ENCODE data around the gene NOVA1.

The NOVA1 gene

GRCh38 chr14:26443654-26444053 is 154.2 kb downstream of the NOVA1 start:
- no peak for DNase-seq

- DNase-seq = no peak
Measured at GRCh38 chr14:26429205-26429604, 168.6 kb downstream of the NOVA1 start.

DNA sequence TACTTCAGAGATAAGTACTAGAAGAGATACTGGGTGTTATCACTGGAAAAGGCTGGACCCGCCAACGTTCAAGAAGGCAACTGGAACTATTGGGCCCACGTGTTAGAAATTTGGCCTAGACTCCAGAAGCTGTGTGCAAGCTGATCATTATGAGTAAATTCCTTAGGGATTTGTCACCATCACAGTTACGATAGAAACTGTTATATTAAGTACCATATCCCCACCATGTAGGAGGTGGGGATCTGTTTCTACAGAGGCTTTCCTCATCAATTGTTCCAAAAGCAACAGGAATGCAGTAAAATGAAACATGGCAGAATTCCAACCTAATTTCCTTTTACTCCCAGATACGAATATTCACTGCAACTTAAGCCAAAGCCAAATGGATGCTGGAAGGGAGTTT is 170.7 kb downstream of the NOVA1 start:
- no peak for DNase-seq

GRCh38 chr14:26424537-26424936 is 173.3 kb downstream of the NOVA1 start:
- no peak for DNase-seq

- no peak for DNase-seq
Measured at GRCh38 chr14:26415618-26416123, 182.2 kb downstream of the NOVA1 start.

DNA sequence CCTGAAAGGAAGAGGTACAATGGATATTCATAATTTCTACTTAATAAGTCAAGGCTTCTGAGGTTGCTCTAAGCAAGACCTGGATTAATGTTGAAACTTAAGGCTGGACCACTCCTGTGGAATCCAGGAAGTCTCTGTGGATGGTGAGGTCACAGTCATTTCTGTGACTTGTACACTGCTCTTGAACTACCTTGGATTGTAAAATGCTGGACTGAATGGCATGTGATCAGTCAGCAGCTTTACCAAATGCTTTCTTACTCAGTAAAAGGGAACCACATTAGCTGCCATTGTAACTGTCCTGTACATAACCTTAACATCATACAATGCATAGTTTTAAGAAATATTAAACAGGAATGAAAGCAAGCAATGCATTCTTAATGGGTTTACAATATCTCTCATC is 182.9 kb downstream of the NOVA1 start:
- DNase-seq = no peak

- no peak for DNase-seq
Measured at GRCh38 chr14:26414103-26414502, 183.7 kb downstream of the NOVA1 start.

- no peak for DNase-seq
Measured at GRCh38 chr14:26412421-26412820, 185.4 kb downstream of the NOVA1 start.

- DNase-seq = no peak
Measured at GRCh38 chr14:26410189-26410685, 187.6 kb downstream of the NOVA1 start.

DNA sequence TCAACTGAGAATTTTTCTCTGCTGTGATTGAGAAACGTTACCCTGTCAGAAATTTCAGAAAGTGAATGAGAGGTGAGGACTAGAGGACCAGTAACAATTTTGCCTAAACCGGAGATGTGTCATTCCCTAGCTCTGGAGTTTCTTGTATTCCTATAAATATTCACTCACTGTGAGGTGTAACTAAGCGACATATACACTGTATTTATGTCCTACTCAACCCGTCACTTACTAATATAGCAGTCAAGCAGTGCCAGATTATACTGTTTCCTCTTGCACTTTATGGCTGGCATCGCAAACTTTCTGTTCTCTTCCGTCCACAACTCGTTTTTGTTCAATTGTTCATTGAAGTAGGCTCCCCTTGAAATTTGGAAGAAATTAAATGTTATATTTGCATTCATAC is 192.9 kb downstream of the NOVA1 start:
- no peak for DNase-seq

GRCh38 chr14:26403760-26404159 is 194.1 kb downstream of the NOVA1 start:
- no peak for DNase-seq

DNA sequence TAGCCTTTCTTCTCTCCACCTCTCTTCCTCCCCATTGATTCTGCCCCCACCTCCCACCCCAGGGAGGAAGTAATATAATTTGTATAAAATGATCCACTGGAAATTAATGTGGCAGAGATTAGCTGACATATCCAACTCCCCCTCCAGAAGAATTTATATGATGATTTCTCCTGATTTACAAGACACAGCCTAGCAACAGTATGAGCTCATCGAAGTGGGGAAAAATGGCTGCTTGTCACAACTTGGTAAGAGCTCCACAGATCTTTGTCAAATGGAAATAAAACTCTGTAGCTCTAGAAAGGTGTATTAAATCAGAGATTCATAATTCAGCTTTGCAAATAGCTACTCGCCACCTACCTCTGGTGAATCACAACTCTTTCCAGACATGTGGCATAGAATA is 195.7 kb downstream of the NOVA1 start:
- no peak for DNase-seq

DNA sequence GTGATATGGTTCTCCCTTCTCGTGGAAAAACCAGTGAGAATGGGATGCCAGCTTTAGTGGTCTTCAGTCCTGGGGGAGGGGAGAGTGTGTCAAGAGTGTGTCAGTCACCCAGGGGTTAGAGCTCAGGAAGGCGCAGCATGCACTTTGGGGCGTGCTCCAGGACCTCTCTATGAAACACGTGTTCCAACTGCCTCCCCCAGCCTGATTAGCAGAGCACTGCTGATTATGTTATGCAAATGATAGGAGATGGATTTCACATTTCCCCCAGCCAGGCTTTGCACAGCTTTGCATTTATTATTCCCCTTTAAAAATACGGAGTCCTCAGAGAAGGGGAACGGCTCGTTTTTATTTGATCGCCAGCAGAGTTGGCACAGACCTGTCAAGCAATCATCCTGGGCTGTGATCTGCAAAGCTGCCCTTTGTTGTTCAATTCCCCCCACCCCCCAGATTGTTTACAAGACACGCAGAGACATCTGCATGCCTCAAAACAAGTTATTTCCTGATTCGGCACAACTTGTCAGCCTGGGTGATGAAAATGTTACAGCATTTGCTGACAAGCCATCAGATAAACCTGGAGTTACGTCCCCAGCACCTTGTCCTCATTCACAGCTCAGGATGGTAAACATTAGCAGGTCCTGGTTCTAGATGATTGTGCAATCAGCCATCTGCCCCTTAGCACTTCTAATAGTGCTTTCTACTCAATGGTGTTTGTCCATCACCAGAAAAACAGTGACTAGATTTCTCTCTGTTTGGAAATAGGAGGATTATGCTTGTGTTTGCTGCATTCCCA is 196.5 kb downstream of the NOVA1 start:
- DNase-seq = no peak

DNA sequence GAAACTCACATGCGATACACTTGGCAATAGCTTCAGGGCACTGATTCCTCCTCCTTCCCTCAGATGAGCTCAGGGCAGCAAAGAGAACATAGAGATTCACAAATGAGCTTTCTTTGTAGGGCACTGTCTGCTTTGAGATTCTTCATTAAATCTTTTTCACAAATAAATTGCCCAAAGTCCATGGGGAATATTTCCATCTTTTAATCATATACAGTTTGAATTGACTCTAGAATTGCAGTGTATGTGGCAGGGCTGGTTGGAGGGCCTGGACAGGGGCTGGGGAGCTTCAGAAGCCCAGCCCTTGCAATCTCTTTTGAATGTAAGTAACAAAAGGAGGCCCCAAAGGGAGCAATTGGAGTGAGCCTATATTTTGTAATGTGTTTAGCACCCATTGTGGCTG is 197.5 kb downstream of the NOVA1 start:
- DNase-seq = no peak

GRCh38 chr14:26398616-26399015 is 199.2 kb downstream of the NOVA1 start:
- no peak for DNase-seq

Data from activated CD8-positive, alpha-beta memory T cell treated with anti-CD3 and anti-CD28 coated beads, Interleukin-2, amount 50 U/mL, for 48 hours (primary cell).